HepG2 (cell line): Measurements from ENCODE around the gene SETD1A. TPM values are rescaled to one million over a fixed set of nuclear protein-coding genes. Genes with fewer than 3 reads are reported as not detected.

Experiments
- AKNA ChIP-seq: sonication (generic); formaldehyde crosslinking; IDR thresholded peaks from 2 replicates; pipeline ENCODE4 v1.4.0; 2020; ENCODE audit warnings: missing genetic modification reagents, borderline replicate concordance
- GPN1 ChIP-seq: sonication (generic); formaldehyde crosslinking; IDR thresholded peaks from 2 replicates; pipeline ENCODE4 v1.5.1; 2020; ENCODE audit warnings: missing genetic modification reagents, borderline replicate concordance
- KDM6A ChIP-seq: IDR thresholded peaks from 2 replicates; pipeline ENCODE4 v1.6.1; 2016; ENCODE audit warnings: low read depth
- KLF11 ChIP-seq: IDR thresholded peaks from 2 replicates; pipeline ENCODE4 v1.6.1; 2016; ENCODE audit warnings: missing compliant biosample characterization
- MEIS1 ChIP-seq: sonication (generic); formaldehyde crosslinking; IDR thresholded peaks from 2 replicates; pipeline ENCODE4 v1.9.0; 2021; ENCODE audit warnings: mild to moderate bottlenecking, missing genetic modification reagents, moderate library complexity, borderline replicate concordance
- MIER3 ChIP-seq: IDR thresholded peaks from 2 replicates; pipeline ENCODE4 v1.6.1; 2016; ENCODE audit warnings: missing compliant biosample characterization, borderline replicate concordance
- MLLT10 ChIP-seq: sonication (generic); formaldehyde crosslinking; IDR thresholded peaks from 2 replicates; pipeline ENCODE4 v1.4.0; 2020; ENCODE audit warnings: missing genetic modification reagents
- NCOA5 ChIP-seq: sonication (generic); formaldehyde crosslinking; IDR thresholded peaks from 2 replicates; pipeline ENCODE4 v1.4.0; 2020; ENCODE audit warnings: missing genetic modification reagents
- PRPF4 ChIP-seq: fragments of 200-400 bp; formaldehyde crosslinking; IDR thresholded peaks from 2 replicates; pipeline ENCODE4 v1.6.1; 2016; ENCODE audit warnings: low read length, low read depth; ENCODE audit not compliant: poor library complexity, severe bottlenecking
- SCMH1 ChIP-seq: sonication (generic); formaldehyde crosslinking; IDR thresholded peaks from 2 replicates; pipeline ENCODE4 v1.9.0; 2021; ENCODE audit warnings: missing genetic modification reagents, mild to moderate bottlenecking, borderline replicate concordance
- SMC3 ChIP-seq: IDR thresholded peaks from 2 replicates; pipeline ENCODE4 v1.6.1; 2011; ENCODE audit warnings: low read length, improper control_type of control experiment
- SMYD3 ChIP-seq: sonication (generic); formaldehyde crosslinking; IDR thresholded peaks from 2 replicates; pipeline ENCODE4 v1.8.1; 2023; ENCODE audit warnings: mild to moderate bottlenecking, missing genetic modification reagents
- SP4 ChIP-seq: sonication (generic); formaldehyde crosslinking; IDR thresholded peaks from 2 replicates; pipeline ENCODE4 v1.8.1; 2023; ENCODE audit warnings: mild to moderate bottlenecking, missing genetic modification reagents
- SPEN ChIP-seq: sonication (generic); formaldehyde crosslinking; IDR thresholded peaks from 2 replicates; pipeline ENCODE4 v1.5.1; 2020; ENCODE audit warnings: low read depth, mild to moderate bottlenecking, missing genetic modification reagents
- SSRP1 ChIP-seq: IDR thresholded peaks from 2 replicates; pipeline ENCODE4 v1.6.1; 2016; ENCODE audit warnings: control low read depth
- ZBTB42 ChIP-seq: sonication (generic); formaldehyde crosslinking; IDR thresholded peaks from 2 replicates; pipeline ENCODE4 v1.5.0; 2020; ENCODE audit warnings: mild to moderate bottlenecking, missing genetic modification reagents
- ZBTB7B ChIP-seq: sonication (generic); formaldehyde crosslinking; IDR thresholded peaks from 2 replicates; pipeline ENCODE4 v1.4.0; 2020; ENCODE audit warnings: missing genetic modification reagents
- ZNF333 ChIP-seq: sonication (generic); formaldehyde crosslinking; IDR thresholded peaks from 2 replicates; pipeline ENCODE4 v1.4.0; 2020; ENCODE audit warnings: mild to moderate bottlenecking, missing genetic modification reagents, borderline replicate concordance
- ZNF703 ChIP-seq: sonication (generic); formaldehyde crosslinking; IDR thresholded peaks from 2 replicates; pipeline ENCODE4 v1.5.1; 2020; ENCODE audit warnings: missing genetic modification reagents, mild to moderate bottlenecking, moderate library complexity, borderline replicate concordance
- polyA plus RNA-seq, 8 experiments: library from polyadenylated mRNA; depleted of rRNA in 3 of 8; stranded (reverse) in 7 of 8; unstranded in 1 of 8; fragments of >200 nt; fragmentation: Illumina TruSeq in 4 of 8; extraction: Trizol in 4 of 8; gene quantifications; 2 replicates each; pipeline versions ENCODE4 v1.2.1 to v1.2.3, GENCODE V29; 2011 to 2016; ENCODE audit warnings: low read depth in 4 of 8, missing spikeins in 1 of 8, mixed read lengths in 1 of 8; ENCODE audit not compliant: insufficient read depth in 1 of 8
- total RNA-seq, 5 experiments: library from RNA; depleted of rRNA; stranded (reverse); fragments of >200 nt; fragmentation: Illumina TruSeq; extraction: Trizol; gene quantifications; 2 replicates each; pipeline ENCODE4 v1.2.3, GENCODE V29; 2016; ENCODE audit warnings: low read depth in 1 of 5
- TF ChIP-seq, protein P1 (sequence below): sonication (generic); formaldehyde crosslinking; IDR thresholded peaks from 2 replicates; pipeline ENCODE4 v1.5.1; 2020; ENCODE audit warnings: mild to moderate bottlenecking, missing genetic modification reagents, moderate library complexity
- TF ChIP-seq, protein P2 (sequence below): sonication (generic); formaldehyde crosslinking; IDR thresholded peaks from 2 replicates; pipeline ENCODE4 v1.5.0; 2020; ENCODE audit warnings: mild to moderate bottlenecking, missing genetic modification reagents

Gene SETD1A
- total and polyA plus RNA-seq, 2 of the 13 experiments (the other 11 are each of a cell fraction or from before 2014, with no cell fraction given): 3.8 to 5.6 TPM

DNA sequence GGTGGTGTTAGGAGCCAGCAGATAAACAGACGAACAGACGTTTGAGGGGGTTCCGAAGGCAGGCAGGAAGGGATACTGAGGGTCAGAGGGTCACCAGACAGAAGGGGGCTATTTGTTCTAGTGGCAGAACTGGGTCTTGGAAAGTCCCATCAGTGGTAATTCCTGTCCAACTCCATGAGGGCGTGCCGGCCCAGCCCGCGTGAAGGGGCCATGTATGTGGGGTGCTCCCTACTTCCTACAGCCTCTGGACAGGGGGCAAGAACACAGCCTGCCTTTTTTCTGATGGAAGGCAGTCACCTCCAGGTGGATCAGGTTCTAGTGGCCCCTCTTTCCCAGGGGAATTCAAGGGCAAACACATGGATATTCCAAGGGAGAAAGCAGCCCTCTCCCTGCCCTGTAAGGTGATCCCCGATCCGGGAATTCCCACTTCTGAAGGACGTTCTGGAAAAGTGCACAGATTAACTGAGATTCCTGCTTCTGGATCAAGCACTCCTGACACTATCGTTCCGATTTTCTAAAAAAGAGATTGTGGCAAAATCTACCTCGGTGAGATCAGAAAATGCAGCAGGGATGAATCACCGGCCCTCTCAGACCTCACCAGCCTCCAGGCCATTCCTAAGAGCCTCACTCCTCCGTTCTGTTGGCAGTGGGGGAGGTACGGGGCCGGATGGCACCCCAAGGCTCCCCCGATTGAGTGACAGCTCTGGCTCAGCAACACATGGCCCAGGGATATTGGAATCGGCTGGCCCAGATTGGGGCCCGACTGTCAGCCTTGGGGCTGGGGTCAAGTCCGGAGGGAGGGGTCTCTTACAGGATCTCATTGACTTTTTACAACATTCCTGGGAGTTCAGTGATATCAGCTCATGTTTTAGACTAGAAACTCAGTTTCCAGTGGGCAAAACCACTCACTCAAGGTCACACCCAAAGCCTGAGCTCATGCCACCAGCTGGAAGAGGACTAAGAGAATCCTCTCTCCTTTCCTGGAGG is 40.5 kb downstream of the SETD1A start (continued):
- TF ChIP-seq PRPF4 (no peak), GPN1 (CRISPR knock-in tag) (no peak), KDM6A (CRISPR knock-in tag) (no peak), NCOA5 (CRISPR knock-in tag) (no peak), SMYD3 (CRISPR knock-in tag) (no peak), KLF11 (CRISPR knock-in tag) (peak; percentile 53; the same call in 1 of the 2 replicates), SMC3 (no peak), AKNA (no peak), SPEN (CRISPR knock-in tag) (no peak), SP4 (CRISPR knock-in tag) (no peak), MLLT10 (CRISPR knock-in tag) (no peak), MIER3 (peak; percentile 14; the same call in 1 of the 2 replicates), MEIS1 (peak; percentile 15), ZBTB7B (CRISPR knock-in tag) (0 out of 2 replicates have a peak, but pooled peaks have one; percentile 16), ZNF333 (CRISPR knock-in tag) (peak; percentile 27; the same call in 1 of the 2 replicates), ZNF703 (CRISPR knock-in tag) (no peak), SSRP1 (CRISPR knock-in tag) (no peak), SCMH1 (CRISPR knock-in tag) (no peak), ZBTB42 (CRISPR knock-in tag) (no peak; the same call in 1 of the 2 replicates)
- TF ChIP-seq, protein P1, sequence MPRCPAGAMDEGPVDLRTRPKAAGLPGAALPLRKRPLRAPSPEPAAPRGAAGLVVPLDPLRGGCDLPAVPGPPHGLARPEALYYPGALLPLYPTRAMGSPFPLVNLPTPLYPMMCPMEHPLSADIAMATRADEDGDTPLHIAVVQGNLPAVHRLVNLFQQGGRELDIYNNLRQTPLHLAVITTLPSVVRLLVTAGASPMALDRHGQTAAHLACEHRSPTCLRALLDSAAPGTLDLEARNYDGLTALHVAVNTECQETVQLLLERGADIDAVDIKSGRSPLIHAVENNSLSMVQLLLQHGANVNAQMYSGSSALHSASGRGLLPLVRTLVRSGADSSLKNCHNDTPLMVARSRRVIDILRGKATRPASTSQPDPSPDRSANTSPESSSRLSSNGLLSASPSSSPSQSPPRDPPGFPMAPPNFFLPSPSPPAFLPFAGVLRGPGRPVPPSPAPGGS (CRISPR knock-in tag): 0 out of 2 replicates have a peak, but pooled peaks have one; percentile 73
- TF ChIP-seq, protein P2, sequence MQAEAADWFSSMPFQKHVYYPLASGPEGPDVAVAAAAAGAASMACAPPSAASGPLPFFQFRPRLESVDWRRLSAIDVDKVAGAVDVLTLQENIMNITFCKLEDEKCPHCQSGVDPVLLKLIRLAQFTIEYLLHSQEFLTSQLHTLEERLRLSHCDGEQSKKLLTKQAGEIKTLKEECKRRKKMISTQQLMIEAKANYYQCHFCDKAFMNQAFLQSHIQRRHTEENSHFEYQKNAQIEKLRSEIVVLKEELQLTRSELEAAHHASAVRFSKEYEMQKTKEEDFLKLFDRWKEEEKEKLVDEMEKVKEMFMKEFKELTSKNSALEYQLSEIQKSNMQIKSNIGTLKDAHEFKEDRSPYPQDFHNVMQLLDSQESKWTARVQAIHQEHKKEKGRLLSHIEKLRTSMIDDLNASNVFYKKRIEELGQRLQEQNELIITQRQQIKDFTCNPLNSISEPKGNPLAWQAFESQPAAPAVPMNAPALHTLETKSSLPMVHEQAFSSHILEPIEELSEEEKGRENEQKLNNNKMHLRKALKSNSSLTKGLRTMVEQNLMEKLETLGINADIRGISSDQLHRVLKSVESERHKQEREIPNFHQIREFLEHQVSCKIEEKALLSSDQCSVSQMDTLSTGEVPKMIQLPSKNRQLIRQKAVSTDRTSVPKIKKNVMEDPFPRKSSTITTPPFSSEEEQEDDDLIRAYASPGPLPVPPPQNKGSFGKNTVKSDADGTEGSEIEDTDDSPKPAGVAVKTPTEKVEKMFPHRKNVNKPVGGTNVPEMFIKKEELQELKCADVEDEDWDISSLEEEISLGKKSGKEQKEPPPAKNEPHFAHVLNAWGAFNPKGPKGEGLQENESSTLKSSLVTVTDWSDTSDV (CRISPR knock-in tag): no peak
